ENCODE data around the gene C6orf132.

DNA sequence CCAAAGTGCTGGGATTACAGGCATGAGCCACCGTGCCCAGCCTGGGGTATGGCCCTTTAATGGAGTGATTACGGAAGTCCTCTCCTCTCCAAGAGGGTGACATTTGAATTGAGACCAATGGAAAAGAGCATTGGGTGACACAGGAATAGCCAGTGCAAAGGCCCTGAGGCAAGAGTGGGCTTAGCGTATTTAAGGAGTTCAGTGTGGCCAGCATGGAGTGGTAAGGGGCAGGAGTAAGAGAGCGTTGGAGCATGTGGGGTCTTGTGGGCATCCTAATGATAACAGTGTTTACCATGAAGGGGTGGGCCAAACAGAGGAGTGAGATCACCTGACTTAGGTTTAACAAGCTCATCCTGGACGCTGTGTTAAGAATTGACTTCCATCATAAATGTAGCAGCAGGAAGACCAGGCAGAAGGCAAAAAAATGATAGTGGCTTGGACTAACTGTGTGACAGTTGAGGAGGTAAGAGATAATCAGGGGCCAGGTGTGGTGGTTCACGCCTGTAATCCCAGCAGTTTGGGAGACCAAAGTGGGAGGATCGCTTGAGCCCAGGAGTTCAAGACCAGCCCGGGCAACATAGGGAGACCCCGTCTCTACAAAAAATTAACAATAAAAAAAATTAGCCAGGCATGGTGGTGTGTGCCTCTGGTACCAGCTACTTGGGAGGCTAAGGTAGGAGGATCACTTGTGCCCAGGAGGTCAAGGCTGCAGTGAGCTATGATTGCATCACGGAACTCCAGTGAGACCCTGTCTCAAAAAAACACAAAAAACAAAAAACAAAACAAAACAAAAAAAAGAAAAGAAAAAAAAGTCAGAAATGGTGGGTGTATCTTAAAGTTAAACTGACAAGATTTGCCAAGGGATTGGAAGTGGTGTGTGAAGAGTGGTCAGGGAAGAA lies 51.4 kb downstream of the C6orf132 start:
- TF ChIP-seq, protein P1, sequence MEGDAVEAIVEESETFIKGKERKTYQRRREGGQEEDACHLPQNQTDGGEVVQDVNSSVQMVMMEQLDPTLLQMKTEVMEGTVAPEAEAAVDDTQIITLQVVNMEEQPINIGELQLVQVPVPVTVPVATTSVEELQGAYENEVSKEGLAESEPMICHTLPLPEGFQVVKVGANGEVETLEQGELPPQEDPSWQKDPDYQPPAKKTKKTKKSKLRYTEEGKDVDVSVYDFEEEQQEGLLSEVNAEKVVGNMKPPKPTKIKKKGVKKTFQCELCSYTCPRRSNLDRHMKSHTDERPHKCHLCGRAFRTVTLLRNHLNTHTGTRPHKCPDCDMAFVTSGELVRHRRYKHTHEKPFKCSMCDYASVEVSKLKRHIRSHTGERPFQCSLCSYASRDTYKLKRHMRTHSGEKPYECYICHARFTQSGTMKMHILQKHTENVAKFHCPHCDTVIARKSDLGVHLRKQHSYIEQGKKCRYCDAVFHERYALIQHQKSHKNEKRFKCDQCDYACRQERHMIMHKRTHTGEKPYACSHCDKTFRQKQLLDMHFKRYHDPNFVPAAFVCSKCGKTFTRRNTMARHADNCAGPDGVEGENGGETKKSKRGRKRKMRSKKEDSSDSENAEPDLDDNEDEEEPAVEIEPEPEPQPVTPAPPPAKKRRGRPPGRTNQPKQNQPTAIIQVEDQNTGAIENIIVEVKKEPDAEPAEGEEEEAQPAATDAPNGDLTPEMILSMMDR (IDR thresholded peaks at IDR 0.05; ENCODE audit: insufficient read depth, low read depth, low read length) = no peak
- TF ChIP-seq EZH2 (IDR thresholded peaks at IDR 0.05; ENCODE audit: insufficient read depth, low read length) = no peak

Data from astrocyte (in vitro differentiated cells and primary cell).